Fibroblast of pulmonary artery (primary cell): Measurements from ENCODE around the gene LDHAL6B.

Experiments
- DNase-seq: peaks from one replicate; pipeline ENCODE4 v3.0.0-alpha.2; 2010; ENCODE audit warnings: low read depth
- H3K4me3 ChIP-seq: replicated peaks from 2 replicates; pipeline ENCODE4 v1.5.1; 2011; ENCODE audit warnings: low read depth, mild to moderate bottlenecking, control low read depth, low read length, moderate library complexity
- CTCF ChIP-seq: IDR thresholded peaks from 2 replicates; pipeline ENCODE4 v1.5.1; 2011; ENCODE audit warnings: mild to moderate bottlenecking, control low read depth, low read length, inconsistent platforms; ENCODE audit errors: missing control alignments

Gene LDHAL6B

GRCh38 chr15:59191855-59192237 lies 14.8 kb upstream of the LDHAL6B start:
- no peak for TF ChIP-seq CTCF
- DNase-seq: peak; percentile 83
- H3K4me3 ChIP-seq: no peak overlapping the region

DNA sequence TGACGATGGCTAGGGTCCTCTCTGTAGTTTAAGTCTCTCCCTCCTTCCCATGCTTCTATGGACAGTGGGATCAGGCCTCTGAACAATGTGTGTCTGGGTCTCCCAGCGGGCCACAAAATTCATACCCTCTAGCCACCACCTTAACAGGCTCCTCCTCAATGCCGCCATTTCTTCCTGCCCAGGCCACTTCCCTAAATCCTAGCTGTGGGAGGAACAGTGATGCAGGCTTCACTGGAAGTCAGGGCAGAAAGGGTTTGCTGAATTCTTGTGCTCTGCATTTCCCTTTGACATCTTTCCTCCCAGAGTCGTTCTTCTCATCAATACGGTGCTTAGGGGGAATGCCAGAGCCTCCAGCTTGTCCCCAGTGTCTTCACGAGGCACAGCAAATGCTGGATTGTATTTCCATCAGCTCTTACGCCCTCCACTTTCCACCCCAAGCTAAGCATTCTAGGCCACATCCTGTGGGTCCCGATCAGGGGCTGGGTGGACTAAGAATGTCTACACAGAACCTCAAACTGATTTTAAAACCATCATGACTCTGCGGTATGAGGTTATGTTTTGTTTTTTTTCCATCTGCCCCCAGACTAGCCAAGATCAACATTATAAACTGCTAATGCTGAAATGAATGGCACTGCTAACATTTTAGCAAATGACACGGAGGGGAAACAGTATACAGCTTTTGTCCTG lies 11.9 kb upstream of the LDHAL6B start:
- TF ChIP-seq CTCF: no peak
- DNase-seq: no peak
- no peak overlapping the region for H3K4me3 ChIP-seq

GRCh38 chr15:59196416-59196815 lies 10.2 kb upstream of the LDHAL6B start:
- no peak for TF ChIP-seq CTCF
- no peak for DNase-seq
- no peak overlapping the region for H3K4me3 ChIP-seq

GRCh38 chr15:59197454-59197853 lies 9.2 kb upstream of the LDHAL6B start:
- DNase-seq: no peak
- H3K4me3 ChIP-seq: no peak overlapping the region
- TF ChIP-seq CTCF: no peak

GRCh38 chr15:59199626-59200465 lies 6.8 kb upstream of the LDHAL6B start:
- no peak overlapping the region for H3K4me3 ChIP-seq
- no peak for TF ChIP-seq CTCF
- DNase-seq: peak; percentile 70

DNA sequence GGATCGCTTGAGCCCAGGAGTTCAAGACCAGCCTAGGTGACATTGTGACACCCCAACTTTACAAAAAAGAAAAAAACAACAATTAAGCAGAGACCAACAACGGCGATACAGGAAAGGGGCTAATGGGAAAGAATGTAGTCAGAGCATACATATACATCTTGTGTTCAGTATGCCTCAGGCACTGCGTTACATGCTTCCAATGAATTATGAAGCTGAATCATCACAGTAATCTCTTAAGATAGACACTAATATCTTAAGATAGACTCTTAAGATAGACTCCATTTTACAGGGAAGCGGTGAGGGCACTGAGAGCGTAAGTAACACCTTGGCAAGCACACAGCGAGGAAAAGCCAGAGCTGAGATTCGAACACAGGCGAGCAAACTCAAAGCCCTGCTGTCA lies 6.1 kb upstream of the LDHAL6B start:
- no peak overlapping the region for H3K4me3 ChIP-seq
- TF ChIP-seq CTCF: no peak
- DNase-seq: no peak

DNA sequence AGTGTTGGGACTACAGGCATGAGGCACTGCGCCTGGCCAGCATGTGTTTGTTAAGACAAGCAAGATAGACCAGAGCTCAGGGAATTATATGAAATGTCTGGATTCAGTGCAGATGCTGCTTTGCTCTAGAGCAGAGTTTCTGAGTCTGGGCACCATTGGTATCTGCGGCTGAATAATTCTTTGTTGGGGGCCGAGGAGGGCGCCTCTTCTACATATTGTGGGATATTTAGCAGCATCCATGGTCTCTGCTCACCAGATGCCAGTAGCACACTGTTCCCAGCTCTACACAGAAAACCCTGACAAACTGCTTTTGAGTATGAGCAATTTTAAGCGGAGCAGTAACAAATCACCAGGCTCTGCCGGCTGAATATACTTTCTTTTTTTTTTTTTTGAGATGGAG lies 3.6 kb upstream of the LDHAL6B start:
- H3K4me3 ChIP-seq: no peak overlapping the region
- no peak for DNase-seq
- TF ChIP-seq CTCF: no peak
